ENCODE measurements around the gene SLC25A12.
A peak's percentile ranks its signal among the peaks of the same experiment; 100 is the strongest.

The SLC25A12 gene

DNA sequence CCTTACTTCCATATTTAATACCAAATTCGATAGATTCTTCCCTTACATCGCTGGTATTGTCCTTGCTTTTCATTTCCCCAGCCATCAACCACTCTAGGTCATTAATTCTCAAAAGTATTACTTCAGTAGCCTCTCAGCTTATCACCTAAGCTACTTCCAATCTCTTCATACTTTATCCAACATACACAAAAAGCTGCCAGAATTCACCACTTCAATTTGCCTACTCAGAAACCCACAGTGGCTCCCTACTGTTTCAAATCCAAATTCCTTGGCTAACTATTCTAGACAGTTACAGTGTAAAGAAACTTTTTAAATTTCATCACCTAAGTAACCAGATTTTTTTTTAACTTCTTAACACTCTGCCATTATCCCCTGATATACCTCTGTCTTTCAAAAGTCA lies 4.7 kb downstream of the SLC25A12 start:
- FAIRE-seq = no peak

DNA sequence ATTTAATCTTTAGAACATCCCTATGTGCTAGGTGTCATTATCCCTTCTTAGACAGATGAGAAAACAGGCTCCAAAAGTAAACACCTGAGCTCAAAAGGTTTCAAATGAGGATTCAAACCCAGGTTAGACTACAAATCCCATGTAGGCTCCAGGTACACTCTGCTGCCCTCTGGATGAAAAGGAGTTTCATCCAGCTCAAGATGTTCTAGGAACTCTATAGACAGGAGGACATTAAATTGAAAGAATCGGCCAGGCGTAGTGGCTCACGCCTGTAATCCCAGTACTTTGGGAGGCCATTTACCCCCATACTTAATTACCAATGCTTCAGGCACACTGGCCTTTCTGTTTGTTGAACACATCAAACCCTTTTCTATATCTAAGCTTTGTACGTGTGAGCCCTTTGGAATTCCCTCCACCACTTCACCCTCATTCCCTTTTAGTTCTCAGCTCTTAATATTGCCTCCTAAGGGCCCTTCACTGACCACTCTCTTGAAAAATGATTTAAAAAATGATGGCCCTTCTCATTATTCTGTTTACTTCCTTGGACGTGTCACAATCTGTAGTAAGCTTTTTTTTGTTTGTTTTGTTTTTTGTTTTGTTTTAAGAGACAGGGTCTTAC lies 10.7 kb downstream of the SLC25A12 start:
- no peak for FAIRE-seq

DNA sequence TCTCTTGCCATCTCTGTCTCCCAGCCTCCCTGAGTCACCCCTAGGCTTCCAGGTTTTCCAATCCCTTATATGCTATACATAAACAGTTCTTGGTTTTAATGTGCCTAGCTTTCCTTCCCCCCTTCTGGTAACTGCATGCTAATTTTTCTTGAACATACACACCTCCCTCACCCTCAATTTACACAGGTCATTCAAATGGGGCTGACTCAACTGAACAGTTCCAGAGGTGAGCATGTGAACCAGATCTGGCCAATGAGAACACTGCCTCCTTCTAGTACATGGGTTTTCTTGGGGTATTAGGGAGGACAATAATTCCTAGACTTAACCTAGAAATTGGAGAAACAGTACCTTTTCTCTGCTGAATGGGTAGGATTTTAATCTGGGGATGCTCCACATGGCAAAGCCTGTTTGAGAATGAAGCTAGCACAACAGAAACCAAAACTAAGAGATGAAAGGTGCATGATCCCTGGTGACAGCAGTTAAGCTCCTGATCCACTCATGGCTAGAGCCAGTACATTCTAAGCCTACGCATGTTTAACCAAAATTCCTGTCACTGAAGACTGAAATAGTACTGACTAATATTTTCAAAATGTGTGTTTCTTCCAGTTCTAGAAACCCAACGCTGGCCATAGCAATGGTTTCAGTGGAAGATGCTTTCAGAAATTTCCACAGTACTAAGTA lies 11.8 kb downstream of the SLC25A12 start:
- no peak for FAIRE-seq

DNA sequence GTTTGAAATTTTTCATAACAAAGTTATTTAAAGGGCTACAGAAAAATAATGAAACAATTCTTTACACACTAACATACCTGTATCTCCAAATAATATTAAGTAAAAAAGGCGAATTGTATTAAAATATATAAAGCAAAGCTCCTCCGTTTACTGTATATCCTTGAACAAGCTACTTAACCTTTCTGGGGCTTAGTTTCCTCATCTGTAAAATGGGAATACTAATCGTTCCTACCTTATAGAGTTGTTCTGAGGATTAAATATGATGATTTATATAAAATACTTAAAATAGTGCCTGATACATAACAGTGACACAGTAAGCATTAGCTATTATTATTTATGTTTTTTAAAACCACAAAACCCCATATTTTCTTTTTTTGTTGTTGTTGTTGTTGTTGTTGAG lies 13.3 kb downstream of the SLC25A12 start:
- FAIRE-seq = peak; percentile 86

DNA sequence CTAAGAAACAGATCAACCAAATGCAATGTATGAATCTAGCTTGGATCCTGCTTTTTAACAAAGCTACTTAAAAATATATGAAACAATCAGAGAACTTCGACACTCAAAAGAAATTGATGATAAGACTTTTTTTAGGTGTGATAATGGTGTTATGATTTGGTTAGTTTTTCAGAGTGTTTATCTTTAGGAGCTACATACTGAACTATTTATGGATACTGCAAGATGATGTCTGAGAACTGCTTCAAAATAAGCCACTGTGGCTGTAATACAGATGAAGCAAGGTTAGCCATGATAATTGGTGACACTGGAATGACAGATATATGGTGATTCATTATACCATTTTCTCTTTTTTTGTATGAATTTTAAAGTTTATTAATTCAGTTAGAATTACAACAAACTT lies 14.2 kb downstream of the SLC25A12 start:
- FAIRE-seq = peak; percentile 66

DNA sequence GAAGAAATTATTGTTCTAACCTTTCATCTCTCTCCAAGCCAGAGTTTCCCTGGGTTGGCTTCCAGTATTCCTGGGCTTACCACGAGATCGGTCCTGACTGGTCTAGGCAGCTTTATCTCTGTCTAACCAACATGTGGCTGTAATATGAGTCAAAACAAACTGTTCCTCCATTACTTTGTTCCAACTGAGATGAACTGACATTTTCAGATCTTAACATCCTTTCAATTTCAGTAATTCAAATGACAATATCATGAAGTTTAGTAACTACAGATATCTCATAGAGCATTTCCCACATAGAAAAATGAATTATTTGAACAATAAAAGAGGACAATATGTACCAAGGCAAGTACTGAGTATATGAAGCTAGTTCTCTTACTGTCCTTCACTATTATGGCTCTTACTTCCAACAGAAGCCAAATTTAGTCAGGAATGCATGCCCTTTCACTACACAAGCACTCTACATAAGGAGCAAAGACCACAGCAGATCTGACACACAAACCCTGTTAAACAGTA lies 15.5 kb downstream of the SLC25A12 start:
- FAIRE-seq = peak; percentile 86

DNA sequence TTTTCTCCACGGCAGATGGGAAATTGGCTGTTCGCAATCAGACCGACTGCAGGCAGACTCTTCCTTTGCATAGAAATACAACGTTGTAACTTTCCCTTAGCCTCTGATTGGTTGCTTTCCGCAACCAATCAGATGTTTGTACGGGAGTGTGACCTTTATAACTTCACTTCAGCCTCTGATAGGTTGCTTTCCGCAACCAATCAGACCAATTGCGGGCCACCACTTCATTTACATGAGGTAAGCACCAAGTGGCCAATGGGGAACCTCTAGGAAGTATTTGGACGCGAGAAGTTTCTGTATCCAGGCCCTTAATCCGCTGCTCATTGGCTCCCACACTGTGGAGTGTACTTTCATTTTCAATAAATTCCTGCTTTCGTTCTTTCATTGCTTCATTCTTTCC lies 19.1 kb downstream of the SLC25A12 start:
- FAIRE-seq = no peak

DNA sequence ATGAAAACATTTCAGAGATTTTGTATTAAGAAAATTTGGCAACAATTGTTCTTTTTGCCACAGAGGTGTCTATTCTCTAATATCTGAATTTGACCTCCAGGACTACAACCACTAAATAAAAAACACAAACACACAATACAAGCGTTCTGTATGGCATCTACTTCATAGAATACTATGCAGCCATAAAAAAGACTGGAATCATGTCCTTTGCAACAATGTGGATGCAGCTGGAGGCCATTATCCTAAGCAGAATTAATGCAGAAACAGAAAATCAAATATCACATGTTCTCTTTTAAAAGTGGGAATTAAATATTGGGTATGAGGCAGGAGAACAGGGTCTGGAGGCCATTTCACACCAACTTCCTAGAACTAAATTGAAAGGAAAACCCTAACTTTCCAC lies 19.5 kb downstream of the SLC25A12 start:
- no peak for FAIRE-seq

DNA sequence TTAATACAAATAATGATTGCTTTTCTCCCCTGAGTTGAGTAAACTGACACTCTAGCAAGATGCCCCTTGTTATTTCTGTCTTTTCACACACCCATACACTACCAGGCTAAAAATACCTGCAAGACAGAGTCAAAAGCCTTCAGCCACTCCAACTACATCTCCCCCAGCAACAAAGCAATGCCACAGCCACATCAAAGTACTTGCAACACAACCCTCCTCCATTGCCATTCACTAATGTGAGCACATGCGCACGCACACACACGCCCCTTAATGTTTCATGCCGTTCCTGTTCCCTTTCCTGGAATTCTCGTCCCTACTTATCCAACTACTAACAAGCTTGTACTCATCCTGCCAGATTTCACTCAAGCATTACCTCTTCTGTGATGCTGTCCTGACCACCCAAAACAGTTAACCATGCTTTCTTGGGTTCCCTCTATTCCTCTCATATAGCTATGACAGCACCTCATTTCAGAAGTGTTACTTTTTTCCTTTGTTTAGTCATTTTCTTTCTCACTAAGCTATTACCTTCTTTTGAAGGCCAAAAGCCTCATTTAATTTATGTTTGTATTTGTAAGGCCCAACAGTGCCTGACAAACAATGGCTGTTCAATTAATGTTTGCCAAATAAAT lies 29.6 kb downstream of the SLC25A12 start:
- FAIRE-seq = no peak

DNA sequence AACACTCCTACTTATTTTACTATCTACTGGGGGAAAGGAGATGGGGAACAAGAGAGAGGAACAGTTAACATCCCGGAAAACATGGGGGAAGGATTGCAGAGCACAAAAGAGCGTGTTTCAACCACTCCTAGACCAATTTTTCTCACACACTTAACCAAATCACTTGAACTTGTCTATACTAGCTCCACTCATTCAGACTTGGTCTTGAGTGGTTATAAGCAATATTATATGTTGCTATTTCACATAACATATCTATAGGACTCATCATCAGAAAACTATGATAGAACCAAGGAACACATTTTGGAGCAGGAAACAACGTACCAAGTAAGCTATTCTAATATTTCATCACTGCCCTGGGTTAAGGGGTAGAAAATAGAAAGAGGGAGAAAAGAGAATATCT lies 31.5 kb downstream of the SLC25A12 start:
- FAIRE-seq = no peak

DNA sequence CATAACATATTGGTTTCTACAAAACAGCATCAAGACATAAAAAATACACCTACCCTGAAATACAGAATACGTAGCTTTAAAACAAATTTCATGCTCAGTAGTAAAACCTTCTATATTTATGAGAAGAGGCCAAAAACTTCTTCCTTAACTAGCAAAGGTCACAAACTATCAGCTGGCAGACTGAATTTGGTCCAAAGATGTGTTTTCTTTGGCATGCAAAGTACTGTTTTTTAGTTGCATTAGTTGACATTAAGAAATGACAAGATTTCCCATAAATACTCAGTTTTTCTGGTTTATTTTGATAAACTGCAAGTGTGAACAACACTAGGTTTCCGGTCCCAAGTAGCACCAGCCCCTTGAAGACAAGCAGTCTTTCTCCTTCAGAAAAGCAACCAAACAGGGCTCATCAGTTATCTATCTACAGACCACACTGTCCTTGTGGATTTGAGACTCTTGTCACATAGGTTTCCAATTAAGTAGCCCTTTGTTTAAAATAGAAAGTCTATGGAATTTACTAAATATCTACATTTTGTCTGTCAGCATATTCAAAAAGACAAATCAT lies 35.6 kb downstream of the SLC25A12 start:
- FAIRE-seq = no peak

DNA sequence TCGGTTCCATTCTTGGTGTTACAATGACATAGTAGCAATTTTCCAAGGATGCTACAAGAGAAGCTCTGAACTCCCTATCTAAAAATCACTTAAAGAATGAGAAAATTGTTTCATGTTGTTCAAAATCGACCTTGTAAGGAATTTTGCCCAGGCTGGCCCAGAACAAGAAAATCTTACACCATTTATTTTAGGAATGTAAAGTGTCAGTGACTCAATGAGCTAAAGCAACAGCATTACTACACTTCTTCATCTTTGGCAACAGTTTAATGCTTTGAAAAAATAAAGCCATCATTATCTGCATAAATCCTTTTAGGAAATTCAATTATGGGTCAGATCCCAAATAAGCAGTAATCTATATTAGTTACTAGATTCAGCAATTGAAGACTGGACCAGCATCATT lies 38.6 kb downstream of the SLC25A12 start:
- no peak for FAIRE-seq

DNA sequence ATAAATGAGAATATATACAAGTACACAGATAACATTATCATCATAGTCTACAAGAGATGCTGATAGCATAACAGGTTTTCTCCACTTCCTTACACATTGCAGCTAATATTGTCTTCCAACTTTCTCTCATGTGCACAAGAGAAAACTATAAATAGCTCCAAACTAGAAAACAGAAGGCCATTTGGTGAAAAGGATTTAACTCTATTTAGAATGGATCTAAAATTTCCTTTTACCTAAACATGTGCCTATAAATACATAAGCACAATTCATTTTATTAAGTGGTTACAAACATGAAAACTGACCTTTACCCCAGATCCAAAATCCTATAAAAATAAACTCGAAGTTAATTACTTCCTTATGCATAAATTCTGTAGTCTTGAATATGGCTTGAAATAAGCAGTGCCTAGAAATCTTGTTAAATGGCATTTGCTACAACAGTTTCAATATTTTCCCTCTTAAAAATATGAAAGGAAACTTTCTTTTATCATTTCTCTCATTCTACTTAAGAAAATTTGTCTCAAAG lies 41.6 kb downstream of the SLC25A12 start:
- no peak for FAIRE-seq

DNA sequence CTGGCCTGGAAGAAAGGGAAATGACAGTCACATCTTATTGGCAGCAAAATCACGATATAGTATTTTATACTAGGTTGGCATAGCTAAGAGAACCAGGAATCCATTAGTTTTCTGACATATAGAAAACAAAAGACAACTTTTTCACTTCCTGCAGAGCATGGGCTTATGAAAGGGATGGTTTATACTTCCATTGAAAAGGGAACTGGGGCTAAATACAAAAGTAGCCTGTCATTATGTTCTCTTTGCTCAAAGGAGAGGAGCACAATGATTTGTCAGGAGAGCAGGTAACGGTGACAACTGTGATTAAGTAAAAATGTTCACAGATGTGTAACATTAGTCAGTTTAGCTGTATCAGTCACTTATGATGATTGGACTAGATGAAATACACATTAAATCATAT lies 46.4 kb downstream of the SLC25A12 start:
- no peak for FAIRE-seq

DNA sequence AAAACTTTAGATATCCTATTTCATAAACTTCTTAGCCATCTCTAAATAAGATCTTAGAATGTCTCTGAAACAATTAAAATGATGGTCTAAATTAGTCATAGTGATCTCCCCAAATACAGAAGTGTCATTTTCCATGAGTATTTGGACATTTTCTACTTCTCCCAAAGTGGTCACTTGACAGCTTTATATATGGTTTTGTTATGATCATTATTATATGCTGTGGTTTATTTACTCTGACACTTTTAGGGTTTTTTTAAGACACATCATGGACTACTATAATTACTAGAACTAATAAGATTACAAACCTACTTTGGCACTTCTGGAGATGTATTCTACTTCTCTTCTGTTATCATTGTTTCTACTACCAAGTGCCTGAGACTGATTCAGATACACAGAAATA lies 47.1 kb downstream of the SLC25A12 start:
- peak; percentile 17 for FAIRE-seq

DNA sequence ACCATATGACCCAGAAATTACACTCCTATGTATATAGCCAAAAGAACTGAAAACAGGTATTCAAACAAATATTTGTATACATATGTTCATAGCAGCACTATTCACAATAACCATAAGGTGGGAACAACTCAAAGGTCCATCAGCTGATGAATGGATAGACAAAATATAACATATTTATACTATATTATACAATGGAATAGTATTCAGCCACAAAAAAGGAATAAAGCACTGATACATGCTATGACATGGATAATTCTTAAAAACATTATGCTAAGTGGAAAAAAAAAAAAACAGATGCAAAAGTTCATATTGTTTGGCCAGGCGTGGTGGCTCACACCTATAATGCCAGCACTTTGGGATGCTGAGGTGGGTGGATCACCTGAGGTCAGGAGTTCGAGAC lies 52.0 kb downstream of the SLC25A12 start:
- no peak for FAIRE-seq

DNA sequence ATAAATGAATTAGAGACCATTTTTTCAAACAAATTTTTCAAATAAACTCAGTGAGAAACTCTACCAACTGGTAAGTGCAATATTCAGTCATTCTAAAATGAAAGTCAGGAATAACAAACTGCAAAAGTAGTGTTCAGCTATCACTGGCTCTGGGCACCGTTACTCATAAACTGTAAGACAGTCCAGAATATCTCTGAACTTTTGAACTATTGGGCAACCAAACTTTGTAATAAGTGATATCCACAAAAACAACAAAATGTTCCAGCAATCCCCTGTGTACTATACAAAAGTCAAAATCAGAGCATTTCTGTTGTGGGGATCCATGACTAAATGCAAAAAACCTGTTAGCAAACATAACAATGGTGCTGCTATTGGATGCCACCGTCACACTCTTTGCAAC lies 56.3 kb downstream of the SLC25A12 start:
- no peak for FAIRE-seq

DNA sequence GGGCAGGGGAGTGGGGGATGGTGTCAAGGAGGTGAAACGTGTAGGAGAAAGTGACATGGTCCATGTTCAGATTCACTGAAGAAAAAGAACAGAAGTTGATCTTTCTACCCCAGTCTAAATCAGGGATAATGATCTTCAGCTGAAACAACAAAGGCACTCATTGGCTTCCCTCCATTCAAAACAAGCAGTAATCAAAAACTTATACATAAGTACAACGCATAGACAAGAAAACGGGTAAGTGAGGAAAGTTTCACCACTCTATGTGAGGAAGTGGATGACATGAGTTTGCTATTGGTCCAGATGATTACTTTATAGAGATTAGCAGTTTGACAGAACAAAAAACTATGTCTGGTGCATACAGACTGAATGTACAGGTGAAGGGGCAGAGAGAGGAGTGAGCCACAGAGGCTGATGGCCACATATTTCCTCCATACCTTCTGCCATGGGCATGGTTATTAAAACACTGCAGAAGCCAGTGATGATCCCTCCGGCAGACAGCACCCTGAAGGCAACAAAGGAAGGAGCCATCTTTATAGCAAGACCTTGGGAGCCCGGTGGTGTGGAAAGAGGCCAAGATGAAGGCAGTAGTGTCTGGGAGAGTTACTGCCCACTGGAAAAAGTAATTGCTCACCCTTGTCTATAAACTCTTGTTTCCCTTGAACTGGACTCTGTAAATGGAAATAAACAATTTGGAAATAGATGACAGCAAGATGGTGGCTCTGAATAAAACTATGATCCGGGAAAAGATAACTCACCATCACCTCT lies 57.7 kb downstream of the SLC25A12 start:
- FAIRE-seq = no peak

DNA sequence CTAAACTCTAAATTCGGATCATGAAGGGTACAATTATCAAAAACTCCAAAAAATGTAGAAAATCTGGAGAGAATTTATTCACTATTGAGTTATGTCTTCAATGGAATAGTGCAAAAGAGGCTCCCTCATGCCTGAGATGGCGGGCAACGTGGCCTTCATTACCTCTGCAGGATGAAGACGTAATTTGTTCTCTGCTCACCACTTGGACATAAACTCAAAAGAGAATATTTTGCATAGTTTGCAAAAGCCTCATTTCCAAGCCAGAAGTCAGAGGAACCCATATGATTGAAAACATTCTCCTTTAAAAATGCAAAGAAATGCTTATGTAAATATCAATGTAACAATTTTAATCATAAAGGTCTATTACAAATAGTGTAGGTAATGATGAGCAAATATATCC lies 58.7 kb downstream of the SLC25A12 start:
- FAIRE-seq = no peak

DNA sequence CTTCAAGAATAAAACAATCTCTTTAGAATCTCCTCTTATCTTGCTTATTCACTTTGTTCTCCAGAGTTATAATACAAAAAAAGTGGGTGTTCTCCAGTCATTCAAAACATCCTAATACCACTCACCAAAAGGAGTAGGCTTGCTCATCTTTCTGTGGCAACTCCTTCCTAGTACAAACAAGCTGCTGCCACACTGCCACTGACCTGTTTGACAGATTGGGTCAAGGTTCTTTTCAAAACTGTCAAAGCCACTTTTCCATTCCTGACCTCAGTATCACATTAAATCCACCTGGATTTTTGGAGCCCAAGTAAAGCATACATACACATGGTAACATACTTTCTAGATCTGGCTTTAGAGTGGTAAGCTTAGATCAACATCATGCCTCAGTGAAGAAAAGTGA lies 59.8 kb downstream of the SLC25A12 start:
- FAIRE-seq = no peak

DNA sequence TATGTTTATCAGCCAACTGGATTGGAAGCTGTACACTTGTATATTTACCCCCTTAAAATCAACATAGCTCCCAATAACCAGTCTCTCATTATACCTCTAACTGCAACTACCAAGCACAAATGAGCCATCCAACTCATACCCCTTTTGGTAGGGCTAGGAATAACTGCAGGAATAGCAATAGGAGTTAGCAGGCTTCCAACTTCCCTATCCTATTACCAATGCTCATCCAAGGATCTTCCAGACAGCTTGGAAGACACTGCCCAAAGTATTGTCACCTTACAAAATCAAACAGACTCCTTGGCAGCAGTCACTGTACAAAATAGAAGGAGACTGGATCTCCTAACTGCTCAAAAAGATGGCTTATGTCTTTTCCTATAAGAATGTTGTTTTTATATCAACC lies 61.6 kb downstream of the SLC25A12 start:
- FAIRE-seq = no peak

DNA sequence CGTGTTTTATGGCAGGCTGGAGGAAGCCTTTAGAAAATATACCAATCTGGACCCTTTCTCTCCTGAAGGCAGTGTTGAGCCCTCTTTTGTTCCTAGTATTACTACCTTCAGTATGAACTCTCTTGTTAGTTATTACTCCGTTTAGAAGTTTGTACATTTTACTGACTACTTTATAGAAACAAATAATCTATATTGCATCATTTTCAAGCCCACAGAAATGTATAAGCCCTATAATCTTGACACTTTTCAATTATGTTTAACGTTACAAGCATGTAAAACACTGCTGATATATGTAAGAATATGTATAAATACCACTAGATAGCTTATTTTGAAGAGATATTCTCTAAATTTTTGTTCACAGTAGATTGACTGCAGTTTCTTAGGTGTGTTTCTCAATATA lies 64.0 kb downstream of the SLC25A12 start:
- FAIRE-seq = no peak

DNA sequence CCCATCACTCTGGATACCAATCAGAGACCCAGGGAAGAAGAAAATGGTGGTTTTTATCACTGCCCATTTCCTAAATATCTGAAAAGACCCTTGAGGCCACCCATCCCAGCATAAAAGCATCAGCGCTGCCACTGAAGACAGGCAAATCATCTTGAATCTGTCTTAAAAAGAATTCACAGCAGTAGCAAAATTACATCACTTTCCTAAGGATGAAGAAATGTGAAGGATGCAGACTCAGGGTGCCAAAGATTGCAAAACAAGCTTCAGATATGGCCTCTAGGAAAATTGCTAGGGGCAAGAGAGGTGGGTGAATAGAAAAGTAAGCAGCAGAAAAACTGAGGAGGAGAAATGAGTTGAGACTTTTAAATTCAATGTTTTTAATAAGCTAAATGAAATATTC lies 70.0 kb downstream of the SLC25A12 start:
- no peak for FAIRE-seq
